Loucy (cell line): ENCODE measurements around the gene ADCY2.

Experiments used
- H2AFZ ChIP-seq: fragments of 200-600 bp; sonication (generic); 2 replicates; pipeline ENCODE4 v1.6.0; 2016; ENCODE audit warnings: antibody characterized with exemption, mild to moderate bottlenecking, low read length, moderate library complexity
- H3F3A ChIP-seq: fragments of 200-600 bp; 2 replicates; pipeline ENCODE4 v1.6.0; 2016; ENCODE audit warnings: antibody characterized with exemption, low read depth, mild to moderate bottlenecking
- H3K27me3 ChIP-seq: fragments of 200-600 bp; sonication (generic); 2 replicates; pipeline ENCODE4 v1.6.1; 2014; ENCODE audit warnings: low read length, mild to moderate bottlenecking; ENCODE audit not compliant: insufficient read depth, poor library complexity, severe bottlenecking
- H3K36me3 ChIP-seq: fragments of 200-600 bp; sonication (generic); 2 replicates; pipeline ENCODE4 v1.6.1; 2016; ENCODE audit warnings: low read length; ENCODE audit not compliant: insufficient read depth
- H3K4me1 ChIP-seq: fragments of 200-600 bp; sonication (generic); 2 replicates; pipeline ENCODE4 v1.5.1; 2014; ENCODE audit warnings: low read length, mild to moderate bottlenecking; ENCODE audit not compliant: insufficient read depth, poor library complexity, severe bottlenecking
- H3K4me2 ChIP-seq: fragments of 200-600 bp; sonication (generic); 2 replicates; pipeline ENCODE4 v1.6.0; 2014; ENCODE audit warnings: antibody characterized with exemption, low read length, low read depth, mild to moderate bottlenecking; ENCODE audit not compliant: poor library complexity, severe bottlenecking
- H3K4me3 ChIP-seq: fragments of 200-600 bp; sonication (generic); 2 replicates; pipeline ENCODE4 v1.5.1; 2014; ENCODE audit warnings: low read length, mild to moderate bottlenecking, mixed read lengths; ENCODE audit not compliant: poor library complexity, severe bottlenecking
- H3K79me2 ChIP-seq: fragments of 200-600 bp; sonication (generic); 2 replicates; pipeline ENCODE4 v1.6.1; 2014; ENCODE audit warnings: low read length; ENCODE audit not compliant: insufficient read depth
- H3K9ac ChIP-seq: fragments of 200-600 bp; sonication (generic); 2 replicates; pipeline ENCODE4 v1.6.0; 2014; ENCODE audit warnings: mild to moderate bottlenecking, low read depth, low read length, moderate library complexity; ENCODE audit not compliant: poor library complexity, severe bottlenecking
- H3K9me2 ChIP-seq: fragments of 200-600 bp; sonication (generic); replicated peaks from 2 replicates; pipeline ENCODE4 v1.6.1; 2016; ENCODE audit warnings: low read depth, low read length, mixed read lengths
- H3K9me3 ChIP-seq: fragments of 200-600 bp; sonication (generic); 2 replicates; pipeline ENCODE4 v1.6.1; 2014; ENCODE audit warnings: mild to moderate bottlenecking, antibody characterized with exemption, low read length, low read depth; ENCODE audit not compliant: insufficient read depth
- H4K20me1 ChIP-seq: fragments of 200-600 bp; sonication (generic); 2 replicates; pipeline ENCODE4 v1.6.0; 2014; ENCODE audit warnings: antibody characterized with exemption, low read length, mild to moderate bottlenecking; ENCODE audit not compliant: insufficient read depth, poor library complexity, severe bottlenecking
- EZH2phosphoT487 ChIP-seq: fragments of 200-600 bp; IDR thresholded peaks from 2 replicates; pipeline ENCODE4 v1.6.1; 2018; ENCODE audit warnings: antibody characterized with exemption, mild to moderate bottlenecking, moderate library complexity, borderline replicate concordance
- TF ChIP-seq, protein P1 (sequence below): fragments of 200-600 bp; sonication (generic); conservative IDR thresholded peaks from 2 replicates; pipeline ENCODE4 v1.5.1; 2014; ENCODE audit warnings: mild to moderate bottlenecking, antibody characterized with exemption, low read length

ADCY2 gene

DNA sequence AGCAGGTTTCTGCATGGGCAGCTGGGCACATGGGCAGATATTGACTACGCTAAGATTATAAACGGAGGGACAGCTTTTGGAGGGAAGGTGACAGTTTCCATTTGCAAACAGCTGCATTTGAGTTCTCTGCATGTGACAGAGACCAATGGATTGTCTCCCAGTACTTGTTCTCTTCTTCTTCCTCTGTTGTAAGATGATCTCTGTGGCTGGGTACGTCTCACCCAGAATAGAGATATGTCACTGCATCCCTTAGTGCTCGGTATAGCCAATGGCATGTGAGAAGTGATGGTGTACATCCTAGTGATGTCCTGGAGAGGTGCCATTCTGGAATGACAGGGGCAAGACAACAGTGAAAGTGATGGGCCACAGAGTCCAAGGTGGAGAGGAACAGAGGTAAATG is 283.7 kb downstream of the ADCY2 start:
- Histone ChIP-seq H4K20me1 (no peaks in the 10 kb centered on the region), H3K27me3 (no peaks in the 10 kb centered on the region), H3K4me2 (no peak overlapping the region), H3K79me2 (no peaks in the 10 kb centered on the region), H2AFZ (no peak overlapping the region), H3F3A (no peaks in the 10 kb centered on the region), H3K4me3 (no peak overlapping the region), H3K9me2 (no peaks in the 10 kb centered on the region), H3K9ac (no peak overlapping the region), H3K36me3 (no peaks in the 10 kb centered on the region), H3K4me1 (no peaks in the 10 kb centered on the region), H3K9me3 (no peaks in the 10 kb centered on the region)
- TF ChIP-seq EZH2phosphoT487 = no peak
- TF ChIP-seq, protein P1, sequence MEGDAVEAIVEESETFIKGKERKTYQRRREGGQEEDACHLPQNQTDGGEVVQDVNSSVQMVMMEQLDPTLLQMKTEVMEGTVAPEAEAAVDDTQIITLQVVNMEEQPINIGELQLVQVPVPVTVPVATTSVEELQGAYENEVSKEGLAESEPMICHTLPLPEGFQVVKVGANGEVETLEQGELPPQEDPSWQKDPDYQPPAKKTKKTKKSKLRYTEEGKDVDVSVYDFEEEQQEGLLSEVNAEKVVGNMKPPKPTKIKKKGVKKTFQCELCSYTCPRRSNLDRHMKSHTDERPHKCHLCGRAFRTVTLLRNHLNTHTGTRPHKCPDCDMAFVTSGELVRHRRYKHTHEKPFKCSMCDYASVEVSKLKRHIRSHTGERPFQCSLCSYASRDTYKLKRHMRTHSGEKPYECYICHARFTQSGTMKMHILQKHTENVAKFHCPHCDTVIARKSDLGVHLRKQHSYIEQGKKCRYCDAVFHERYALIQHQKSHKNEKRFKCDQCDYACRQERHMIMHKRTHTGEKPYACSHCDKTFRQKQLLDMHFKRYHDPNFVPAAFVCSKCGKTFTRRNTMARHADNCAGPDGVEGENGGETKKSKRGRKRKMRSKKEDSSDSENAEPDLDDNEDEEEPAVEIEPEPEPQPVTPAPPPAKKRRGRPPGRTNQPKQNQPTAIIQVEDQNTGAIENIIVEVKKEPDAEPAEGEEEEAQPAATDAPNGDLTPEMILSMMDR = no peak

DNA sequence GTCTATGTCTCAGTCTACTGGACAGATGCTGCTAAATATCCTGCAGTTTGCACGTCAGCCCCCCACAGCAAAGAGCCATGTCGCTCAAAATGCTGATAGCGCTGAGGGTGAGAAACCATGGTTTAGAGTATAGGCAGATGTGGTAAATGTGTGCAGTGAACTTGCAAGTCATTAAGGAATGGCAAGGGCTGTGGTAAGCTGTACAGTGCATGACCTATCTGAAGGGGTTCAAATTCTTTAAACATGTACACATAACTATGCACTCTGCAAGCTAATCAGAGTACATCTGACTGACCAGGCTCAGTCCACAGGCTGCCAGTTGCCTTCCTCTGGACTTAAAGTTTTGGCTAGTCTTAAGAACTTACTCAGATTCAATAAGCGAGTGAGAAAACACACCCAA is 284.3 kb downstream of the ADCY2 start:
- Histone ChIP-seq H3K9me2 (no peaks in the 10 kb centered on the region), H3K27me3 (no peaks in the 10 kb centered on the region), H3K4me2 (no peak overlapping the region)

DNA sequence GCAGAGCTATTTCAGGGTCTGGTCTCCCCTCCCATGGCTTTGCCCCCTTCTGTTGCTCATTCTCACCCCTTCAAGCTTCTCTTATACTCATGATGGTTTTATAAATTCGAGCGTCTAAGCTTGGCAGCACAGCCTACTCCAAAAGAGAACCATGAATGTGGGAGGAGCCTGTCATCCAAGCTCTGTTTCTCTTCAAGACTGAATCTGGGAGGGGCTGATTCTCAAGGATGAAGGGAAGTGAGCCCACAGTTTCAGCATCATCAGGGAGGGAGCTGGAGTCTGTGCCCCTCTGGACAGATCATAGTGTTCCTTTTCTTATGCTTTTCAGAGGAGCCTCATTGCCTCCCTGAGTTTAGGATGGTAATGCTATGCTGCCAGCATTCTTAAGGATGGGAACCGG is 286.4 kb downstream of the ADCY2 start:
- TF ChIP-seq EZH2phosphoT487 = no peak
- TF ChIP-seq, protein P1 = no peak

More for the DNA sequence above, 284.3 kb downstream of the ADCY2 start:
- TF ChIP-seq, protein P1 = no peak
- no peak for TF ChIP-seq EZH2phosphoT487
- Histone ChIP-seq H3K4me1 (no peaks in the 10 kb centered on the region), H3K79me2 (no peaks in the 10 kb centered on the region), H3K9me3 (no peaks in the 10 kb centered on the region), H2AFZ (no peak overlapping the region), H3F3A (no peaks in the 10 kb centered on the region), H3K9ac (no peak overlapping the region), H3K4me3 (no peak overlapping the region), H3K36me3 (no peaks in the 10 kb centered on the region), H4K20me1 (no peaks in the 10 kb centered on the region)

More for the DNA sequence above, 286.4 kb downstream of the ADCY2 start:
- Histone ChIP-seq H3K9ac (no peak overlapping the region), H3K79me2 (no peaks in the 10 kb centered on the region), H3K4me1 (no peaks in the 10 kb centered on the region), H3K9me2 (no peaks in the 10 kb centered on the region), H3F3A (no peaks in the 10 kb centered on the region), H3K4me3 (no peak overlapping the region), H2AFZ (no peak overlapping the region), H4K20me1 (no peaks in the 10 kb centered on the region), H3K36me3 (no peaks in the 10 kb centered on the region), H3K9me3 (no peaks in the 10 kb centered on the region), H3K27me3 (no peaks in the 10 kb centered on the region), H3K4me2 (no peak overlapping the region)
